Activated CD8-positive, alpha-beta memory T cell treated with anti-CD3 and anti-CD28 coated beads for 36 hours (primary cell): ENCODE data around the gene CACYBP. TPM values are rescaled to one million over a fixed set of nuclear protein-coding genes. Genes with fewer than 3 reads are reported as not detected.
"Not testable (repeated sequence)": the region's sequence is repeated elsewhere in the genome, so short reads cannot be mapped to it uniquely, and the experiment has no call there.

Experiments used
- CTCF ChIA-PET: fragments of 350-600 bp; sonication (Branson Sonifier 250); formaldehyde crosslinking; loops from one replicate; lab custom pipeline; 2021; ENCODE audit warnings: antibody characterized with exemption; lab: Charles Lee
- POLR2A ChIA-PET: fragments of 350-600 bp; sonication (Branson Sonifier 250); formaldehyde crosslinking; loops from one replicate; lab custom pipeline; 2021; ENCODE audit warnings: antibody characterized with exemption; lab: Charles Lee
- total RNA-seq, 2 experiments: library from RNA; stranded (reverse); gene quantifications; one replicate each; pipeline ENCODE4 v1.2.3, GENCODE V29; 2021

CACYBP gene
- total RNA-seq, 2 experiments from 2014 or later = 363 to 378 TPM

GRCh38 chr1:175036476-175036875 lies 36.7 kb downstream of the CACYBP start:
- POLR2A ChIA-PET = no interaction called here
- CTCF ChIA-PET = interaction anchor here (1.2 kb wide), 1 partner anchor 282 kb away, joined by 4 read pairs; no protein-coding TSS in a partner anchor

- POLR2A ChIA-PET = no interaction called here
- CTCF ChIA-PET = no interaction called here
Observed at GRCh38 chr1:175037416-175037815, 37.7 kb downstream of the CACYBP start.

GRCh38 chr1:175040324-175040879 lies 40.7 kb downstream of the CACYBP start:
- ChIA-PET POLR2A (no interaction called here), CTCF (interaction anchor here (1.1 to 1.9 kb wide), 4 partner anchors 11 to 115 kb away, joined by 3 to 8 read pairs (median 4); no protein-coding TSS in a partner anchor)

GRCh38 chr1:175042650-175043049 lies 42.9 kb downstream of the CACYBP start:
- CTCF ChIA-PET = no interaction called here

GRCh38 chr1:175043824-175044223 lies 44.1 kb downstream of the CACYBP start:
- POLR2A ChIA-PET = no interaction called here
- CTCF ChIA-PET = no interaction called here

More at GRCh38 chr1:175042650-175043049, 42.9 kb downstream of the CACYBP start:
- POLR2A ChIA-PET = no interaction called here

- POLR2A ChIA-PET, CTCF ChIA-PET: not testable (repeated sequence)
Observed at GRCh38 chr1:175044591-175044990, 44.8 kb downstream of the CACYBP start.

- ChIA-PET POLR2A (no interaction called here), CTCF (no interaction called here)
Observed at GRCh38 chr1:175045097-175045496, 45.4 kb downstream of the CACYBP start.

GRCh38 chr1:175045519-175045918 lies 45.8 kb downstream of the CACYBP start:
- ChIA-PET POLR2A (no interaction called here), CTCF (no interaction called here)

- ChIA-PET CTCF (no interaction called here), POLR2A (no interaction called here)
Observed at GRCh38 chr1:175050992-175051391, 51.2 kb downstream of the CACYBP start.

GRCh38 chr1:175054736-175055135 lies 55.0 kb downstream of the CACYBP start:
- ChIA-PET POLR2A (no interaction called here), CTCF (interaction anchor here (1.3 kb wide), 1 partner anchor 70 kb away, joined by 3 read pairs; no protein-coding TSS in a partner anchor)

Other genes starting within 250 kb of the CACYBP start
- gene MRPS14, start 23.5 kb downstream of the CACYBP start, total RNA-seq = 10 to 100 TPM; 43.7 to 44.7 TPM
- under 1 TPM in 1 of 2 experiments, not detected in 1; 0.04 TPM for gene TNN, start 67.9 kb downstream of the CACYBP start, total RNA-seq
- 10 to 100 TPM; 29.2 to 31.8 TPM for gene KIAA0040, start 192.8 kb downstream of the CACYBP start, total RNA-seq